NCI-H510A (cell line): ENCODE measurements around the gene ARSK.

Experiments
- DNase-seq: peaks from one replicate; lab custom pipeline; 2025; lab: John Stamatoyannopoulos, UW

The ARSK gene

DNA sequence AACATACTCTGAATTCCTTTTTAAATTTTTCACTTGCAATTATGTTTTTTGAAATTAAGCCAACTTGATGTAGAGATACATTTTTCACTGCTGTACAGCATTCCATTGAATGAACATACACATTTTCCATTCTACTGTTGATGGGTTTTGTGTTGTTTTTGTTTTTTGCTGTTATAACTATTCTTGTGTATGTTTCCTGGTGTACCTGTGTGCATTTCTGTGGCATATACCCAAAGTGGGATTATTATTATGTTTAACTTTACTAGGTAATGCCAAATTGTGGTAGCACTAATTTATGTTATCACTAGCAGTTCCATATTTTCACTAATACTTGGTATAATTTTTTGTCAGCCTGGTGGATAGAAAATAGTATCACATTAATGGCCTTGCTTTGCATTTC is 94.4 kb downstream of the ARSK start:
- DNase-seq, result no peak

GRCh38 chr5:95649842-95650620 is 95.1 kb downstream of the ARSK start:
- no peak for DNase-seq

GRCh38 chr5:95652849-95653248 is 97.9 kb downstream of the ARSK start:
- no peak for DNase-seq

- DNase-seq, result no peak
These were observed 99.3 kb downstream of the ARSK start for GRCh38 chr5:95654196-95654595.
